Thyroid gland (tissue), 4 donors: Measurements from ENCODE around the gene KIF2C. TPM values are rescaled to one million over a fixed set of nuclear protein-coding genes. Genes with fewer than 3 reads are reported as not detected.
"Not testable (repeated sequence)": the region's sequence is repeated elsewhere in the genome, so short reads cannot be mapped to it uniquely, and the experiment has no call there.

Experiments used
- DNase-seq, 2 donors: peaks; one replicate each; pipeline ENCODE4 v3.0.0-alpha.2; 2019
- H3K27ac ChIP-seq, 3 donors: fragments of 200-600 bp; sonication (generic); 1 replicate in 2 of 3; 2 replicates in 1 of 3; pipeline ENCODE4 v1.5.1; 2016 to 2019; ENCODE audit warnings: mild to moderate bottlenecking in 1 of 3, moderate library complexity in 1 of 3
- H3K27me3 ChIP-seq: fragments of 200-600 bp; sonication (generic); one replicate; pipeline ENCODE4 v1.5.1; 2019
- H3K36me3 ChIP-seq, 2 donors: fragments of 200-600 bp; sonication (generic); one replicate each; pipeline ENCODE4 v1.5.1; 2016 to 2019
- H3K4me1 ChIP-seq, 2 donors: fragments of 200-600 bp; sonication (generic); one replicate each; pipeline ENCODE4 v1.5.1; 2017 to 2019
- H3K4me3 ChIP-seq, 3 donors: fragments of 200-600 bp; sonication (generic); replicated peaks in 1 of 3; 1 replicate in 2 of 3; 2 replicates in 1 of 3; pipeline ENCODE4 v1.5.1; 2016; ENCODE audit warnings: mild to moderate bottlenecking in 1 of 3
- H3K9me3 ChIP-seq: fragments of 200-600 bp; sonication (generic); one replicate; pipeline ENCODE4 v1.5.1; 2017
- POLR2A ChIP-seq, 2 donors: fragments of 450-650 bp; IDR thresholded peaks; one replicate each; pipeline ENCODE4 v1.6.1; 2017; ENCODE audit warnings: antibody characterized with exemption in 2 of 2, mild to moderate bottlenecking in 2 of 2, moderate library complexity in 1 of 2
- WGBS, 2 donors: methylation state at CpG; one replicate each; pipeline ENCODE4 v1.1.5; 2017; 5-methylcytosine and 5-hydroxymethylcytosine counted together
- intact Hi-C: fragments of 100-400 bp; cut with DNase I; formaldehyde crosslinking; loops from one replicate; pipeline ENCODE4 v1.15.1; 2023
- total RNA-seq, 4 donors: library from RNA; depleted of rRNA; stranded (reverse); fragments of >200 nt; gene quantifications; one replicate each; pipeline ENCODE4 v1.2.3, GENCODE V29; 2016
- TF ChIP-seq, protein P1 (sequence below), 6 experiments: fragments of 200-600 bp in 3 of 6; fragments of 450-650 bp in 3 of 6; sonication (generic) in 3 of 6; IDR thresholded peaks; one replicate each; pipeline ENCODE4 v1.5.1; 2016 to 2019; ENCODE audit warnings: antibody characterized with exemption in 6 of 6, mild to moderate bottlenecking in 2 of 6, inconsistent platforms in 1 of 6, moderate library complexity in 1 of 6

The KIF2C gene
- total RNA-seq, 4 donors from 2014 or later, result 0.63 to 1.2 (median 1.0) TPM

DNA sequence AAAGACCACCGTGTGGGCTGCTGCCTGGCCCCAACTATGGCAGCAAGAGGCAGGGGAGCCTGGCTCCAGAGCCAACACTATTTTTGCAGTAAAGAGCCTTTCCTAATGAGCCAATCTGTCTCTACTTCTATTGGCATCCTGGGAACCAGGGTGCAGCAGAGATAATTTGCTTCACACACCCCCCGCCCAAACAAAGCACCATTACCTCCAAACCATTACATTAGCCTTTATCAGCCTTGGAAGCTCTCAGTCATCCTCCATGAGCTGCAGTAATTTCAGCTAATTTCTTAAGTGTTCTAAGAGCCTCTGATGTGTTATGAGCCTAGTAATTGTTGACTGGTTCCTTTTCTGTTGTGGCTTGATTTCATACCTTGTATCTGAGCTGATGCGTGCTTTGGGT lies 43.5 kb upstream of the KIF2C start:
- Histone ChIP-seq H3K4me1 (no peaks in the 10 kb centered on the region), H3K27me3 (no peaks in the 10 kb centered on the region), H3K9me3 (no peaks in the 10 kb centered on the region), H3K4me3 (no peak overlapping the region), H3K36me3 (no peaks in the 10 kb centered on the region), H3K27ac (no peak overlapping the region)
- no peak for DNase-seq
- intact Hi-C loops, result no loop called here
- WGBS, 2 donors, result 88 to 89% methylated on average over 3 of the region's 3 CpGs
- TF ChIP-seq, protein P1, sequence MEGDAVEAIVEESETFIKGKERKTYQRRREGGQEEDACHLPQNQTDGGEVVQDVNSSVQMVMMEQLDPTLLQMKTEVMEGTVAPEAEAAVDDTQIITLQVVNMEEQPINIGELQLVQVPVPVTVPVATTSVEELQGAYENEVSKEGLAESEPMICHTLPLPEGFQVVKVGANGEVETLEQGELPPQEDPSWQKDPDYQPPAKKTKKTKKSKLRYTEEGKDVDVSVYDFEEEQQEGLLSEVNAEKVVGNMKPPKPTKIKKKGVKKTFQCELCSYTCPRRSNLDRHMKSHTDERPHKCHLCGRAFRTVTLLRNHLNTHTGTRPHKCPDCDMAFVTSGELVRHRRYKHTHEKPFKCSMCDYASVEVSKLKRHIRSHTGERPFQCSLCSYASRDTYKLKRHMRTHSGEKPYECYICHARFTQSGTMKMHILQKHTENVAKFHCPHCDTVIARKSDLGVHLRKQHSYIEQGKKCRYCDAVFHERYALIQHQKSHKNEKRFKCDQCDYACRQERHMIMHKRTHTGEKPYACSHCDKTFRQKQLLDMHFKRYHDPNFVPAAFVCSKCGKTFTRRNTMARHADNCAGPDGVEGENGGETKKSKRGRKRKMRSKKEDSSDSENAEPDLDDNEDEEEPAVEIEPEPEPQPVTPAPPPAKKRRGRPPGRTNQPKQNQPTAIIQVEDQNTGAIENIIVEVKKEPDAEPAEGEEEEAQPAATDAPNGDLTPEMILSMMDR (IDR thresholded peaks at IDR 0.05), result no peak
- no peak for TF ChIP-seq POLR2A (IDR thresholded peaks at IDR 0.05)

DNA sequence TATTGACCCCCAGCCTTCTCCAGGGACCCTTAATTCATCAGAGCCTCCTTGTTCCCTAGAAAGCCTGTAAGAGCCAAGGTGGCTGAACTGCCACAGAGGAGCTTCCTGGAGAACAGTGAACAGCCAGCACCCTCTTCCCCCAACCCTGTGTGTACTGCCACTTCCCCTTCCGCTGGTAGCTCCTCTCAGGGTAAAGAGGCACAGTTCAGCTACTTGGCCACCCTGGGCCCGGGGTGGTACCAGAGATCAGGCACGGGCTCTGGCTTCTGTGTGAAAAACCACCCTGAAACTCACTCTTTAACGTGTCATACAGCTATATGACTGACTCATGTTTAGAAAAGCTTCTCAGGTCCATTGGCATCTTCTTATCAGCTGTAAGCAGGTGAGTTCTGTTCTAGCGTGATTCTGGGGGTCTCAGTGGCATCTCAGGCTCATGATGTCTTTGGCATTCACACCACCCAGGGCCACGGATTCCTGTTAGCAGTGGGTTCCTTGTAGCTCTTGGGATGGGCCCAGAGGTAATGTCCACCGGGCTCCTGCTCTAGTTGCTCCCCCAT lies 42.8 kb upstream of the KIF2C start:
- TF ChIP-seq POLR2A (IDR thresholded peaks at IDR 0.05), result no peak
- TF ChIP-seq, protein P1 (IDR thresholded peaks at IDR 0.05), result no peak
- no peaks in the 10 kb centered on the region for H3K36me3 ChIP-seq
- no peaks in the 10 kb centered on the region for H3K9me3 ChIP-seq
- WGBS, 2 donors, result 69 to 85% methylated on average over 6 to 7 of the region's 7 CpGs
- H3K27me3 ChIP-seq, result no peaks in the 10 kb centered on the region
- H3K27ac ChIP-seq, result no peak overlapping the region
- no peaks in the 10 kb centered on the region for H3K4me1 ChIP-seq
- no peak for DNase-seq
- intact Hi-C loops, result no loop called here
- H3K4me3 ChIP-seq, result no peak overlapping the region

DNA sequence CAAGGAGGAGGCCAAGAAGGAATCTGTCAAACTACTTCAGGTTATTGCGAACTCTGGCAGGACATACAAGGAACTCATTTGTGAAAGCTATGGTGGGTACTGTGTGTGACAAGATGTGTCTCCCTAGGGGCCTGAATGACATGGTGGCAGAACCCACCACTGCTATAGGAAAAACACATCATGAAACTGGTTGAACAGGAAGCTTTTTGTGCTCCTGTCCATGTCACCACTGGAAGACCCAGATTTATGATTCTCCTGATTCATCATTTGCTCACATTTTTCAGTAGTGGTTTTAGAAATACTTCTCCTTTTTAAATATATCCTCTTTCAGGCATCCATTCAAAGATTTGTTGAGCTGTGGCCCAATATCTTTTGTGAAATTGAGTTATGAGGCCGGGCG lies 41.5 kb upstream of the KIF2C start:
- no peak for DNase-seq
- 93 to 94% methylated on average over 3 of the region's 3 CpGs for WGBS, 2 donors
- Histone ChIP-seq H3K27ac (no peak overlapping the region), H3K9me3 (no peaks in the 10 kb centered on the region), H3K4me1 (no peaks in the 10 kb centered on the region), H3K36me3 (no peaks in the 10 kb centered on the region), H3K4me3 (no peak overlapping the region), H3K27me3 (no peaks in the 10 kb centered on the region)
- intact Hi-C loops, result no loop called here
- TF ChIP-seq, protein P1 (IDR thresholded peaks at IDR 0.05), result no peak
- no peak for TF ChIP-seq POLR2A (IDR thresholded peaks at IDR 0.05)

DNA sequence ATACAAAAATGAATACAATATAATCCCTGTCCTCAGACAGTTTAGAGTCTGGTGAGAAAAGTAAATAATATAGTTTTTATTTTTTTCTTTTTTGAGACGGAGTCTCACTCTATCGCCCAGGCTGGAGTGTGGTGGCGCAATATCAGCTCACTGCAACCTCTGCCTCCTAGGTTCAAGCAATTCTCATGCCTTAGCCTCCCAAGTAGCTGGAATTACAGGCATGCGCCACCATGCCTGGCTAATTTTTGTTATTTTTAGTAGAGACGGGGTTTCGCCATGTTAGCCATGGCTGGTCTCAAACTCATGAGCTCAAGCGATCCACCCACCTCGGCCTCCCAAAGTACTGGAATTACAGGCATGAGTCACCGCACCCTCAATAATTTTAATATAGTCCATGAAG lies 40.3 kb upstream of the KIF2C start:
- H3K4me1 ChIP-seq, H3K27ac ChIP-seq, intact Hi-C loops, H3K4me3 ChIP-seq, H3K9me3 ChIP-seq, DNase-seq, H3K27me3 ChIP-seq, H3K36me3 ChIP-seq: not testable (repeated sequence)
- WGBS, 2 donors, result 88 to 89% methylated on average over 9 of the region's 9 CpGs

DNA sequence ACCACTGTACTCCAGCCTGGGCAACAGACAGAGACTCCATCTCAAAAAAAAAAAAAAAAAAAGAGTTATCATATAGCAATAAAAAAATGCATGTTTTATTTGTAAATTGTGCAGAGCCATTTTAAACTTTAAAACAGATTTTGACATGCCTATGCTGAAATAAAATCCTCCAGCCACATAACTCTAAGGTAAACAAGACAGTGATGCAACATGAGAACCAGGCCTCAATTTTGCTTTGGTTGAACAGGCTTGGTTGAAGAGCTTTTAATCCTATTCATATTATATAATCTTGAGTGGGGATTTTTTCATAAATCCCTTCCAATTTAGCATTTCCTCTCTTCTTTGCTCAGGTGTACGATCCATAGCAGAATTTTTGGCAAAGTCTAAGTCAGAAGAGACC lies 39.1 kb upstream of the KIF2C start:
- no peak for TF ChIP-seq POLR2A (IDR thresholded peaks at IDR 0.05)
- TF ChIP-seq, protein P1 (IDR thresholded peaks at IDR 0.05), result no peak
- no peak for DNase-seq
- Histone ChIP-seq H3K27ac (no peak overlapping the region), H3K4me1 (no peaks in the 10 kb centered on the region), H3K27me3 (no peaks in the 10 kb centered on the region), H3K9me3 (no peaks in the 10 kb centered on the region), H3K36me3 (no peaks in the 10 kb centered on the region), H3K4me3 (no peak overlapping the region)
- intact Hi-C loops, result no loop called here
- 43 to 70% methylated on average over 1 of the region's 1 CpG for WGBS, 2 donors

DNA sequence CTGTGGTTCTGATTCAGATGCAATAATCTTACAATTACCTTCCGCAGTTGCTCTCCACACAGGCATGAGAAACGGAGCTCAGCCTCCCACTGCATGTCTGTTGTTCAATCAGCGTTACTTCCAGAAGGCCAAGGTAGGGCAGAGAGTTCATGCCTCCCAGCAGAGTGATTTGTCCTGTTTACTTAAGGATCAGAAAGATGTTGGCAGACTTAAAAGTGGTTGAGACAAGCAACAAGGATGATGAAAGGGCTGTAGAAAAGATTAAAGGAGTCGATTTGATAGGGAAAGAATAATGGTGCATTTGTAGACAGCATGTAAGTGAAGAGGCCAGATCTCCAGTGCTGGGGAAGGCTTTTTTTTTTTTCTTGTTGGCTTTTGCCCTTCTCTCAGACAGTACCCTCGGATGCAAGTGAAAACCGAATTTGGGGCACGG lies 38.5 kb upstream of the KIF2C start:
- intact Hi-C loops, result no loop called here
- 52 to 62% methylated on average over 7 of the region's 7 CpGs for WGBS, 2 donors
- H3K9me3 ChIP-seq, result no peaks in the 10 kb centered on the region
- TF ChIP-seq, protein P1 (IDR thresholded peaks at IDR 0.05), result no peak
- H3K27me3 ChIP-seq, result no peaks in the 10 kb centered on the region
- H3K27ac ChIP-seq, result no peak overlapping the region
- no peaks in the 10 kb centered on the region for H3K4me1 ChIP-seq
- H3K4me3 ChIP-seq, result no peak overlapping the region
- no peaks in the 10 kb centered on the region for H3K36me3 ChIP-seq
- peak; percentile 58 to 61 for DNase-seq
